Fibroblast of pulmonary artery (primary cell): ENCODE data around the gene ACOT9.

Experiments used
- DNase-seq: peaks from one replicate; pipeline ENCODE4 v3.0.0-alpha.2; 2010; ENCODE audit warnings: low read depth
- H3K4me3 ChIP-seq: replicated peaks from 2 replicates; pipeline ENCODE4 v1.5.1; 2011; ENCODE audit warnings: low read depth, mild to moderate bottlenecking, control low read depth, low read length, moderate library complexity
- TF ChIP-seq, protein P1 (sequence below): IDR thresholded peaks from 2 replicates; pipeline ENCODE4 v1.5.1; 2011; ENCODE audit warnings: mild to moderate bottlenecking, control low read depth, low read length, inconsistent platforms; ENCODE audit errors: missing control alignments

The ACOT9 gene, protein sequence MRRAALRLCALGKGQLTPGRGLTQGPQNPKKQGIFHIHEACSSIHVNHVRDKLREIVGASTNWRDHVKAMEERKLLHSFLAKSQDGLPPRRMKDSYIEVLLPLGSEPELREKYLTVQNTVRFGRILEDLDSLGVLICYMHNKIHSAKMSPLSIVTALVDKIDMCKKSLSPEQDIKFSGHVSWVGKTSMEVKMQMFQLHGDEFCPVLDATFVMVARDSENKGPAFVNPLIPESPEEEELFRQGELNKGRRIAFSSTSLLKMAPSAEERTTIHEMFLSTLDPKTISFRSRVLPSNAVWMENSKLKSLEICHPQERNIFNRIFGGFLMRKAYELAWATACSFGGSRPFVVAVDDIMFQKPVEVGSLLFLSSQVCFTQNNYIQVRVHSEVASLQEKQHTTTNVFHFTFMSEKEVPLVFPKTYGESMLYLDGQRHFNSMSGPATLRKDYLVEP

DNA sequence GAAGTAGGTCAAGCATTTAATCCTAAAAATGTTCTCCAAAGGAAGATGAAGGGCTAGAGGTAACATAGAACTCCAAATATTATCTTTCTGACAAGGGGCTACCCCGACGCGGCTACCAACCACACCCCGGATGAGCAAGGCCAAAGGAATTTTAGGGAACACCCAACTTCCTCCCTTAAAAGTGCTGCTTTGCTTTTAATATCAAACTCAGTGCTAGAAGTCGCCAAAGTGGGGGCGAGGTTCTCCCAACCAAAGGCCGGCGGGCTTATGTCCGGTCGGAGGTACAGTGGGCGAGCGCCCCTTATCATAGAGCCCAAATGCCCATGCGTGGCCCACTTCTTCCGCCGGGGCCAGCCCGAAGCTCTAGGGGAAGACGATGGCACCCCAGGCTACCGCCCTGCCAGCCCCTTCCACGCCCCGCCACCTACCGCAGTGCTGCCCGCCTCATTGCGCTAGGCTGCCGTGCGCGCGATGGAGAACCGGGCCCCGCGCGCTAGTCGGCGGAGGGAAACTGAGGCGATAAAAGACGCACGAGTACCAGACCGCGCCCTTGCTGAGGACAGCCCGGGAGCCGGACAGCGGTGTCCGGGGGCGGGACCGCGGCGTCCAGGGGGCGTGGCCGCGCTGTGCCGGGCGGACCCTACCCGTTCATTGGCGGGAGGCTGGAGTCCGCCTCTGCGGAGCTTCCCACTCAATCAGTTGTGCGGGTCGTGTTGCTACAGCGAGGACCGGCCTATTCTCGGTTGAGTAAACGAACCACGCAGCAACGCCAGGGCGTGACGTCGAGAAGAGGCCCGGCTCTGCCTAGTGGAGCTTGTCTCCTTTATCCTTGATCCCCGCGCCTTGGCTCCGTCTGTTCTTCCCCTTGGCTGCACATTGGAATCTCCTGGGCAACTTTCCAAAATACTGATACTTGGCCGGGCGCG lies at the start of gene ACOT9:
Gene ACOT9 (minus strand): TSS at position 580 of the 926 bp plus-strand sequence. CDS start 132 bp downstream, at position 448.
- TF ChIP-seq, protein P1, sequence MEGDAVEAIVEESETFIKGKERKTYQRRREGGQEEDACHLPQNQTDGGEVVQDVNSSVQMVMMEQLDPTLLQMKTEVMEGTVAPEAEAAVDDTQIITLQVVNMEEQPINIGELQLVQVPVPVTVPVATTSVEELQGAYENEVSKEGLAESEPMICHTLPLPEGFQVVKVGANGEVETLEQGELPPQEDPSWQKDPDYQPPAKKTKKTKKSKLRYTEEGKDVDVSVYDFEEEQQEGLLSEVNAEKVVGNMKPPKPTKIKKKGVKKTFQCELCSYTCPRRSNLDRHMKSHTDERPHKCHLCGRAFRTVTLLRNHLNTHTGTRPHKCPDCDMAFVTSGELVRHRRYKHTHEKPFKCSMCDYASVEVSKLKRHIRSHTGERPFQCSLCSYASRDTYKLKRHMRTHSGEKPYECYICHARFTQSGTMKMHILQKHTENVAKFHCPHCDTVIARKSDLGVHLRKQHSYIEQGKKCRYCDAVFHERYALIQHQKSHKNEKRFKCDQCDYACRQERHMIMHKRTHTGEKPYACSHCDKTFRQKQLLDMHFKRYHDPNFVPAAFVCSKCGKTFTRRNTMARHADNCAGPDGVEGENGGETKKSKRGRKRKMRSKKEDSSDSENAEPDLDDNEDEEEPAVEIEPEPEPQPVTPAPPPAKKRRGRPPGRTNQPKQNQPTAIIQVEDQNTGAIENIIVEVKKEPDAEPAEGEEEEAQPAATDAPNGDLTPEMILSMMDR, result no peak
- peak; percentile 97 for DNase-seq
- peak within 1 kb of the TSS; percentile 68 for H3K4me3 ChIP-seq

DNA sequence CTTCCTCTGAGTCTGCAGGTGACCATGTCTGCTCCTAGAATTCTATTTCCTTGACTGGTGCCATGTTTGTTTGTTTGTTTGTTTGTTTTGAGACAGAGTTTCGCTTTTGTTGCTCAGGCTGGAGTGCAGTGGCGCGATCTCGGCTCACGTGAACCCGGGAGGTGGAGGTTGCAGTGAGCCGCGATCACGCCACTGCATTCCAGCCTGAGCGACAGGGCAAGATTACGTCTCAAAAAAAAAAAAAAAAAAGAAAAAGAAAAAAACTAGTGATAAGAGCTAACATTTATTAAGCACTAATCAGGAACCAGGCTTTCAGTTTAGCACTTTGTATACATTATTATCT lies 47.0 kb upstream of the ACOT9 start:
- TF ChIP-seq, protein P1, result no peak
- no peak for DNase-seq
- H3K4me3 ChIP-seq, result no peak overlapping the region

DNA sequence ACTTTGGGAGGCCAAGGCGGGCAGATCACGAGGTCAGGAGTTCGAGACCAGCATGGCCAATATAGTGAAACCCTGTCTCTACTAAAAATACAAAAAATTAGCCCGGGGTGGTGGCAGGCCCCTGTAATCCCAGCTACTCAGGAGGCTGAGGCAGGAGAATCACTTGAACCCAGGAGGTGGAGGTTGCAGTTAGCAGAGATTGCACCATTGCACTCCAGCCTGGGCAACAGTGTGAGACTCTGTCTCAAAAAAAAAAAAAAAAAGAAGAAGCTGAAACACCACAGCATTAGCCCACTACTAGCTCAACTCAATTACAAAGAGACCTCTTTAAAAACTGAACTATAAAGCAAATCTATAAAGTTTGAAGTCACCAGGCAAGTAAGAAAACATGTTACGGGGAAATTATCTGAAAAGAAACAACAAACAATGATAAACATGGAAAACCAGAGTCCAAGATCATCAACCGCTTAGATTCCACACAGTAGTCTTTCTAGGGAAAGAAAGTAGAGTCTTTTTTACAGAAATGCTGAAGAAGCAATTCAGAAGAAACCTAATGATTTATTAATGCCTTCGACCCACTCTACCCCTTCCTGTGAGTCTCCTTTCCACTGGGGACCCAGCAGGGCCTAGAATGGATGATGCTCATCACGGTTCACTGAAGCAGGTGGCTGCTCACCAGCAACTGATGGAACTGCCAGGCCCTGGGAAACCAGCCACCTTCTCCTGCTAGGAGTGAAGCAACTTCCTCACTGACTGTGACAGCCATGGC lies 46.5 kb upstream of the ACOT9 start:
- no peak for DNase-seq
- TF ChIP-seq, protein P1, result no peak
- H3K4me3 ChIP-seq, result no peak overlapping the region

DNA sequence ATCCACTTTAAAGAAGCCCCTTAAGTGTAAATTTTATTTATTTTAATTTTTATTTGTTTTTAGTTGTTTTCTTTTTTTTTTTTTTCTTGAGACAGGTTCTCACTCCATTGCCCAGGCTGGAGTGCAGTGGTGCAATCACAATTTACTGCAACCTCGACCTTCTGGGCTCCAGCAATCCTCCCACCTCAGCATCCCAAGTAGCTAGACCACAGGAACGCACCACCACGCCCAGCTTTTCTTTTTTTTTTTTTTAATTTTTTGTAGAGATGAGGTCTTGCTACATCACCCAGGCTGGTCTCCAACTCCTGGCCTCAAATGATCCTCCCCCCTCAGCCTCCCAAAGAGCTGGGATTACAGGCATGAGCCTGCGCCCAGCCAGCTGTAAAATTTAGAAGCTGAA lies 45.9 kb upstream of the ACOT9 start:
- TF ChIP-seq, protein P1, result no peak
- no peak overlapping the region for H3K4me3 ChIP-seq
- no peak for DNase-seq

DNA sequence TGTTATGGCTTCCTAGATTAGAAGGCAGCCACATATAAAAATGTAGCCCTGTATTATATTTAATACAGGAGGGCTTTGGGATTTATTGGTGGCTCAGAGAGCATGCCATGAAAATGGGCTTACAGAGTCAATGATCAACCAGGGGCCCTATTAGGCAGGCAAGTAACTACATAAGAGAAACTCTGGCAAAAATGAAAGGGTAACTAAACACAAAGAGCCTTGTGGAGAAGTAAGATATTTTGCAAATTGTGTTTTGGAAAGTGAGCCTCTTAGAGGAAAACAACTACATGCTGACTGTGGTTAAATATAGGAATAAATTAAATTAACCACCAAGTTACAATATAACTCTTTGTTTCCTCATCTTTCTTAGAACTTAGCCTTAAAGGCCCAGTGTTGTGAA lies 45.4 kb upstream of the ACOT9 start:
- DNase-seq, result no peak
- no peak overlapping the region for H3K4me3 ChIP-seq
- TF ChIP-seq, protein P1, result no peak

DNA sequence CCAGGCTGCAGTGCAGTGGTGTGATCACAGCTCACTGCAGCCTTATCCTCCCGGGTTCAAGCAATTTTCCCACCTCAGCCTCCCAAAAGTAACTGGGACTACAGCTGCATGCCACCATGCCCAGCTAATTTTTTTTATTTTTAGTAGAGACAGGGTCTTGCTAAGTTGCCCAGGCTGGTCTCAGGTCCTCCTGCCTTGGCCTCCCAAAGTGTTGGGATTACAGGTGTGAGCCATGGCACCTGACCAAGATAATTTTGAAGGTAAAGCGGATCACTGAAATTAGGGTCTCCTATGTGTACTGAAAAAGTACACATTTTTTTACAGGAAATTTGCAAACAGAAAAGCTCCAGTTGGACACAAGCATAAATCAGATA lies 44.7 kb upstream of the ACOT9 start:
- DNase-seq, result no peak
- H3K4me3 ChIP-seq, result no peak overlapping the region
- TF ChIP-seq, protein P1, result no peak
